Measurements from ENCODE around the gene ACSL1.
A peak's percentile ranks its signal among the peaks of the same experiment; 100 is the strongest.
"Not testable (repeated sequence)": the region's sequence is repeated elsewhere in the genome, so short reads cannot be mapped to it uniquely, and the experiment has no call there.

ACSL1 gene

DNA sequence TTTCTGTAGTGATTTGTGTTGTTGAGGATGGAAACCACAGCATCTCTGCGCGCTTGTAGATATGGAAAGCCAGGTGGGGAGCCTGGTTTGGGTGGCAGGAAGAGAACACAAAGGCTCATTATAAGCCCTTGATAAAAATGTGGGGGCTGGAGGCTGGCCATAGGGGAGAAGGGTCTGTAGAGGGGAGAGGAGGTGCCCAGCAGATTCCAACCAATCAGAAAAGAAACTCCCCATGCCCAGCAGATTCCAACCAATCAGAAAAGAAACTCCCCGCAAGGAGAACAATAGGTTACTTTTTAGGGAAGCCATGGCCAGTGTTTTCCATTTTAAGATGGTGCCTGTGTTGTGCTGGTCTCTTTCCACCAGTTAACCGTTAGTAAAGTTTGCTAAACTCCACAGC, 82.1 kb downstream of the ACSL1 start:
- no peak overlapping the region for H2BK5ac ChIP-seq (ENCODE audit: low read length)
- no peaks in the 10 kb centered on the region for H3K36me3 ChIP-seq (ENCODE audit: control insufficient read depth, insufficient read depth, low read length)
- H2BK15ac ChIP-seq (replicated peaks; ENCODE audit: low read depth), result no peak overlapping the region
- H3K56ac ChIP-seq (ENCODE audit: low read length), result no peak overlapping the region
- H3K79me1 ChIP-seq (ENCODE audit: low read length), result no peaks in the 10 kb centered on the region
- H3K79me2 ChIP-seq (ENCODE audit: control insufficient read depth, insufficient read depth, low read length), result no peaks in the 10 kb centered on the region
- H4K8ac ChIP-seq (ENCODE audit: low read depth, low read length), result no peak overlapping the region
- H2AK5ac ChIP-seq (ENCODE audit: low read length), result no peak overlapping the region
- no peak overlapping the region for H3K27ac ChIP-seq (ENCODE audit: low read depth, low read length)
- peaks cover 2% of the 10 kb centered on the region for H3K4me1 ChIP-seq (ENCODE audit: control insufficient read depth, low read depth, low read length)
- no peak overlapping the region for H3K4me2 ChIP-seq (ENCODE audit: low read length)
- H3K9ac ChIP-seq (ENCODE audit: low read length), result no peak overlapping the region
- no peak overlapping the region for H3K4me3 ChIP-seq (ENCODE audit: low read length)
- H3K23ac ChIP-seq (ENCODE audit: low read length), result no peak overlapping the region
- WGBS (ENCODE audit: extremely low coverage, insufficient coverage, low lambda C conversion rate), result no CpG with 5 or more reads among the region's 4 CpGs
- no peaks in the 10 kb centered on the region for H3K27me3 ChIP-seq (ENCODE audit: insufficient read depth, low read length, poor library complexity)
- no peak overlapping the region for H2BK120ac ChIP-seq (ENCODE audit: low read depth, low read length)
- no peak overlapping the region for H3K4ac ChIP-seq (ENCODE audit: low read depth, low read length)
- DNase-seq, result no peak
- no peak overlapping the region for H3K18ac ChIP-seq (ENCODE audit: low read length)
- no peak overlapping the region for H4K5ac ChIP-seq (ENCODE audit: low read length)

- H2BK15ac ChIP-seq (replicated peaks; ENCODE audit: low read depth); H3K56ac ChIP-seq (ENCODE audit: low read length); H4K5ac ChIP-seq (ENCODE audit: low read length); H3K36me3 ChIP-seq (ENCODE audit: control insufficient read depth, insufficient read depth, low read length); H3K79me2 ChIP-seq (ENCODE audit: control insufficient read depth, insufficient read depth, low read length); DNase-seq; H3K4me3 ChIP-seq (ENCODE audit: low read length); H3K4me2 ChIP-seq (ENCODE audit: low read length); H4K8ac ChIP-seq (ENCODE audit: low read depth, low read length); H2BK120ac ChIP-seq (ENCODE audit: low read depth, low read length); H3K4ac ChIP-seq (ENCODE audit: low read depth, low read length); H3K23ac ChIP-seq (ENCODE audit: low read length); H3K18ac ChIP-seq (ENCODE audit: low read length); H3K79me1 ChIP-seq (ENCODE audit: low read length); H2AK5ac ChIP-seq (ENCODE audit: low read length); H3K9ac ChIP-seq (ENCODE audit: low read length); H3K27ac ChIP-seq (ENCODE audit: low read depth, low read length); H3K27me3 ChIP-seq (ENCODE audit: insufficient read depth, low read length, poor library complexity); H3K4me1 ChIP-seq (ENCODE audit: control insufficient read depth, low read depth, low read length); H2BK5ac ChIP-seq (ENCODE audit: low read length): not testable (repeated sequence)
- no CpG with 5 or more reads among the region's 1 CpG for WGBS (ENCODE audit: extremely low coverage, insufficient coverage, low lambda C conversion rate)
Measured at GRCh38 chr4:184741651-184742050, 84.1 kb downstream of the ACSL1 start.

DNA sequence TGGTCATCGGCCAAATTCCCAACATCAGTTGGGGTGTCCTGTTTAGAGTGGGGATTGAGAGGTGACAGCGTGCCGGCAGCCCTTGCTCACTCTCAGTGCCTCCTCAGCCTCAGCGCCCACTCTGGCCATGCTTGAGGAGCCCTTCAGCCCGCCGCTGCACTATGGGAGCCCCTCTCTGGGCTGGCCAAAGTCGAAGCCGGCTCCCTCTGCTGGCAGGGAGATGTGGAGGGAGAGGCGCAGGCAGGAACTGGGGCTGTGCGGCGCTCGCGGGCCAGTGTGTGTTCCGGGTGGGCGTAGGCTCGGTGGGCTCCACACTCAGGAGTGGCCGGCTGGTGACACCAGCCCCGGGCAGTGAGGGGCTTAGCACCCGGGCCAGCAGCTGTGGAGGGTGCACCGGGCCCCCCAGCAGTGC, 84.8 kb downstream of the ACSL1 start:
- Histone ChIP-seq H3K27ac (ENCODE audit: low read depth, low read length) (no peak overlapping the region), H3K79me1 (ENCODE audit: low read length) (no peaks in the 10 kb centered on the region), H3K23ac (ENCODE audit: low read length) (no peak overlapping the region)

GRCh38 chr4:184739575-184739974, 86.2 kb downstream of the ACSL1 start:
- not testable (repeated sequence) for H3K23ac ChIP-seq (ENCODE audit: low read length); H3K27me3 ChIP-seq (ENCODE audit: insufficient read depth, low read length, poor library complexity); H3K18ac ChIP-seq (ENCODE audit: low read length); H2BK120ac ChIP-seq (ENCODE audit: low read depth, low read length); DNase-seq; H2AK5ac ChIP-seq (ENCODE audit: low read length); H2BK5ac ChIP-seq (ENCODE audit: low read length); H3K56ac ChIP-seq (ENCODE audit: low read length); H3K79me2 ChIP-seq (ENCODE audit: control insufficient read depth, insufficient read depth, low read length); H3K4ac ChIP-seq (ENCODE audit: low read depth, low read length); H3K4me1 ChIP-seq (ENCODE audit: control insufficient read depth, low read depth, low read length); H3K4me2 ChIP-seq (ENCODE audit: low read length); H3K36me3 ChIP-seq (ENCODE audit: control insufficient read depth, insufficient read depth, low read length); H3K27ac ChIP-seq (ENCODE audit: low read depth, low read length); H2BK15ac ChIP-seq (replicated peaks; ENCODE audit: low read depth); H3K79me1 ChIP-seq (ENCODE audit: low read length); H4K8ac ChIP-seq (ENCODE audit: low read depth, low read length); H3K9ac ChIP-seq (ENCODE audit: low read length); H3K4me3 ChIP-seq (ENCODE audit: low read length); H4K5ac ChIP-seq (ENCODE audit: low read length)
- no CpG with 5 or more reads among the region's 1 CpG for WGBS (ENCODE audit: extremely low coverage, insufficient coverage, low lambda C conversion rate)

More for the DNA sequence above, 84.8 kb downstream of the ACSL1 start:
- Histone ChIP-seq H3K27me3 (ENCODE audit: insufficient read depth, low read length, poor library complexity) (no peaks in the 10 kb centered on the region), H3K4ac (ENCODE audit: low read depth, low read length) (no peak overlapping the region), H3K4me3 (ENCODE audit: low read length) (no peak overlapping the region), H3K79me2 (ENCODE audit: control insufficient read depth, insufficient read depth, low read length) (no peaks in the 10 kb centered on the region), H4K5ac (ENCODE audit: low read length) (no peak overlapping the region), H3K18ac (ENCODE audit: low read length) (no peak overlapping the region), H4K8ac (ENCODE audit: low read depth, low read length) (no peak overlapping the region), H2BK120ac (ENCODE audit: low read depth, low read length) (no peak overlapping the region), H3K36me3 (ENCODE audit: control insufficient read depth, insufficient read depth, low read length) (no peaks in the 10 kb centered on the region), H3K9ac (ENCODE audit: low read length) (no peak overlapping the region), H3K56ac (ENCODE audit: low read length) (no peak overlapping the region), H2BK15ac (replicated peaks; ENCODE audit: low read depth) (no peak overlapping the region), H2AK5ac (ENCODE audit: low read length) (no peak overlapping the region), H2BK5ac (ENCODE audit: low read length) (no peak overlapping the region), H3K4me2 (ENCODE audit: low read length) (no peak overlapping the region), H3K4me1 (ENCODE audit: control insufficient read depth, low read depth, low read length) (no peaks in the 10 kb centered on the region)
- WGBS (ENCODE audit: extremely low coverage, insufficient coverage, low lambda C conversion rate), result no CpG with 5 or more reads among the region's 20 CpGs
- no peak for DNase-seq

GRCh38 chr4:184734758-184735157, 91.0 kb downstream of the ACSL1 start:
- H3K27ac ChIP-seq (ENCODE audit: low read depth, low read length), result no peak overlapping the region
- no peak overlapping the region for H4K5ac ChIP-seq (ENCODE audit: low read length)

More at GRCh38 chr4:184734758-184735157, 91.0 kb downstream of the ACSL1 start:
- Histone ChIP-seq H3K36me3 (ENCODE audit: control insufficient read depth, insufficient read depth, low read length) (no peaks in the 10 kb centered on the region), H3K18ac (ENCODE audit: low read length) (no peak overlapping the region), H3K9ac (ENCODE audit: low read length) (peak overlapping the region; percentile 28), H4K8ac (ENCODE audit: low read depth, low read length) (no peak overlapping the region), H3K4me2 (ENCODE audit: low read length) (no peak overlapping the region), H2BK15ac (replicated peaks; ENCODE audit: low read depth) (no peak overlapping the region), H3K4me1 (ENCODE audit: control insufficient read depth, low read depth, low read length) (no peaks in the 10 kb centered on the region), H3K79me1 (ENCODE audit: low read length) (peaks cover 8% of the 10 kb centered on the region), H2BK5ac (ENCODE audit: low read length) (no peak overlapping the region), H2AK5ac (ENCODE audit: low read length) (no peak overlapping the region), H3K27me3 (ENCODE audit: insufficient read depth, low read length, poor library complexity) (no peaks in the 10 kb centered on the region), H3K4ac (ENCODE audit: low read depth, low read length) (no peak overlapping the region), H3K4me3 (ENCODE audit: low read length) (no peak overlapping the region), H3K23ac (ENCODE audit: low read length) (no peak overlapping the region), H2BK120ac (ENCODE audit: low read depth, low read length) (no peak overlapping the region), H3K79me2 (ENCODE audit: control insufficient read depth, insufficient read depth, low read length) (peaks cover 30% of the 10 kb centered on the region), H3K56ac (ENCODE audit: low read length) (no peak overlapping the region)
- DNase-seq, result no peak
- WGBS (ENCODE audit: extremely low coverage, insufficient coverage, low lambda C conversion rate), result 100% methylated on average over 3 of the region's 6 CpGs

Data from mesendoderm (in vitro differentiated cells).